ENCODE data around the gene KRTAP10-1.

DNA sequence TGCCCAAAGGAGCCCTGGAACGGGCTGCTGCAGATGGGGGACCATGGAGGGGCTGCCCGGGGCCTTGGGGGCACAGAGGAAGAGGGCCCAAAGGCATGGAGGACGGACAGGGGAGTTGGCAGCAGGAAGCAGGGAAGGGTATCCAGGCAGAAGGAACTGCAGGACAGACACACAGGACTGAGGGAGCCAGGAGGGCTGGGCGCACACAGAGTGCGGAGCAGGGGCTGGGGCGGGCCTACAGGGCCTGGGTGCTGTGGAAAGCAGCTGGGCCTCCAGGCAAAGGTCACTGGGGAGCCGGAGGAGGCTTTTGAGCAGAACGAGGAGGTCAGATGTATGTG is 28.1 kb downstream of the KRTAP10-1 start:
- TF ChIP-seq, protein P1, sequence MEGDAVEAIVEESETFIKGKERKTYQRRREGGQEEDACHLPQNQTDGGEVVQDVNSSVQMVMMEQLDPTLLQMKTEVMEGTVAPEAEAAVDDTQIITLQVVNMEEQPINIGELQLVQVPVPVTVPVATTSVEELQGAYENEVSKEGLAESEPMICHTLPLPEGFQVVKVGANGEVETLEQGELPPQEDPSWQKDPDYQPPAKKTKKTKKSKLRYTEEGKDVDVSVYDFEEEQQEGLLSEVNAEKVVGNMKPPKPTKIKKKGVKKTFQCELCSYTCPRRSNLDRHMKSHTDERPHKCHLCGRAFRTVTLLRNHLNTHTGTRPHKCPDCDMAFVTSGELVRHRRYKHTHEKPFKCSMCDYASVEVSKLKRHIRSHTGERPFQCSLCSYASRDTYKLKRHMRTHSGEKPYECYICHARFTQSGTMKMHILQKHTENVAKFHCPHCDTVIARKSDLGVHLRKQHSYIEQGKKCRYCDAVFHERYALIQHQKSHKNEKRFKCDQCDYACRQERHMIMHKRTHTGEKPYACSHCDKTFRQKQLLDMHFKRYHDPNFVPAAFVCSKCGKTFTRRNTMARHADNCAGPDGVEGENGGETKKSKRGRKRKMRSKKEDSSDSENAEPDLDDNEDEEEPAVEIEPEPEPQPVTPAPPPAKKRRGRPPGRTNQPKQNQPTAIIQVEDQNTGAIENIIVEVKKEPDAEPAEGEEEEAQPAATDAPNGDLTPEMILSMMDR (conservative IDR thresholded peaks at IDR 0.05; ENCODE audit: low read depth, low read length), result no peak
- TF ChIP-seq EZH2 (IDR thresholded peaks at IDR 0.05; ENCODE audit: borderline replicate concordance, low read depth, low read length, poor library complexity, severe bottlenecking), result no peak

All from A673 (cell line).